DOHH2 (cell line): ENCODE results near the gene RIMBP2.
"Not testable (repeated sequence)": the region's sequence is repeated elsewhere in the genome, so short reads cannot be mapped to it uniquely, and the experiment has no call there.

Experiments used
- H3F3A ChIP-seq: fragments of 200-600 bp; sonication (generic), shearing (Covaris generic); 2 replicates; pipeline ENCODE4 v1.6.0; 2016; ENCODE audit warnings: antibody characterized with exemption, mild to moderate bottlenecking; ENCODE audit not compliant: control insufficient read depth, insufficient read depth
- H3K27ac ChIP-seq: fragments of 200-600 bp; sonication (generic); 2 replicates; pipeline ENCODE4 v1.5.1; 2014; ENCODE audit warnings: low read depth, mild to moderate bottlenecking, low read length, moderate library complexity
- H3K27me3 ChIP-seq: fragments of 200-600 bp; sonication (generic); 2 replicates; pipeline ENCODE4 v1.6.1; 2014; ENCODE audit warnings: mild to moderate bottlenecking, low read length, mixed read lengths; ENCODE audit not compliant: control insufficient read depth
- H3K36me3 ChIP-seq: fragments of 200-600 bp; sonication (generic); 2 replicates; pipeline ENCODE4 v1.6.1; 2014; ENCODE audit warnings: mild to moderate bottlenecking, low read length, moderate library complexity, mixed read lengths; ENCODE audit not compliant: control insufficient read depth
- H3K4me1 ChIP-seq: fragments of 200-600 bp; sonication (generic); 2 replicates; pipeline ENCODE4 v1.6.1; 2014; ENCODE audit warnings: mild to moderate bottlenecking, low read length, mixed read lengths; ENCODE audit not compliant: control insufficient read depth
- H3K4me2 ChIP-seq: fragments of 200-600 bp; sonication (generic); 2 replicates; pipeline ENCODE4 v1.6.0; 2014; ENCODE audit warnings: mild to moderate bottlenecking, low read length, moderate library complexity
- H3K4me3 ChIP-seq: fragments of 200-600 bp; sonication (generic); 2 replicates; pipeline ENCODE4 v1.5.1; 2014; ENCODE audit warnings: mild to moderate bottlenecking, low read length, mixed read lengths
- H3K79me2 ChIP-seq: fragments of 200-600 bp; sonication (generic); 2 replicates; pipeline ENCODE4 v1.6.1; 2014; ENCODE audit warnings: mild to moderate bottlenecking, low read length, mixed read lengths; ENCODE audit not compliant: control insufficient read depth
- H3K9me2 ChIP-seq: fragments of 200-600 bp; sonication (generic); replicated peaks from 2 replicates; pipeline ENCODE4 v1.6.1; 2014; ENCODE audit warnings: mild to moderate bottlenecking, low read length, mixed read lengths; ENCODE audit not compliant: control insufficient read depth
- H3K9me3 ChIP-seq: fragments of 200-600 bp; sonication (generic); 2 replicates; pipeline ENCODE4 v1.6.1; 2014; ENCODE audit warnings: antibody characterized with exemption, low read length, mixed read lengths; ENCODE audit not compliant: control insufficient read depth, insufficient read depth
- H4K20me1 ChIP-seq: fragments of 200-600 bp; sonication (generic); 2 replicates; pipeline ENCODE4 v1.6.0; 2014; ENCODE audit warnings: low read depth, mild to moderate bottlenecking, antibody characterized with exemption, low read length, moderate library complexity; ENCODE audit not compliant: control insufficient read depth, insufficient read depth
- EZH2phosphoT487 ChIP-seq: fragments of 200-600 bp; sonication (generic); IDR thresholded peaks from 2 replicates; pipeline ENCODE4 v1.6.1; 2017; ENCODE audit warnings: borderline replicate concordance, mild to moderate bottlenecking, antibody characterized with exemption, low read length, moderate library complexity, mixed read lengths
- TF ChIP-seq, protein P1 (sequence below): fragments of 200-600 bp; sonication (generic); IDR thresholded peaks from one replicate; pipeline ENCODE4 v1.5.1; 2014; ENCODE audit warnings: antibody characterized with exemption, mild to moderate bottlenecking, low read depth, low read length; ENCODE audit not compliant: poor library complexity, severe bottlenecking

Gene RIMBP2

DNA sequence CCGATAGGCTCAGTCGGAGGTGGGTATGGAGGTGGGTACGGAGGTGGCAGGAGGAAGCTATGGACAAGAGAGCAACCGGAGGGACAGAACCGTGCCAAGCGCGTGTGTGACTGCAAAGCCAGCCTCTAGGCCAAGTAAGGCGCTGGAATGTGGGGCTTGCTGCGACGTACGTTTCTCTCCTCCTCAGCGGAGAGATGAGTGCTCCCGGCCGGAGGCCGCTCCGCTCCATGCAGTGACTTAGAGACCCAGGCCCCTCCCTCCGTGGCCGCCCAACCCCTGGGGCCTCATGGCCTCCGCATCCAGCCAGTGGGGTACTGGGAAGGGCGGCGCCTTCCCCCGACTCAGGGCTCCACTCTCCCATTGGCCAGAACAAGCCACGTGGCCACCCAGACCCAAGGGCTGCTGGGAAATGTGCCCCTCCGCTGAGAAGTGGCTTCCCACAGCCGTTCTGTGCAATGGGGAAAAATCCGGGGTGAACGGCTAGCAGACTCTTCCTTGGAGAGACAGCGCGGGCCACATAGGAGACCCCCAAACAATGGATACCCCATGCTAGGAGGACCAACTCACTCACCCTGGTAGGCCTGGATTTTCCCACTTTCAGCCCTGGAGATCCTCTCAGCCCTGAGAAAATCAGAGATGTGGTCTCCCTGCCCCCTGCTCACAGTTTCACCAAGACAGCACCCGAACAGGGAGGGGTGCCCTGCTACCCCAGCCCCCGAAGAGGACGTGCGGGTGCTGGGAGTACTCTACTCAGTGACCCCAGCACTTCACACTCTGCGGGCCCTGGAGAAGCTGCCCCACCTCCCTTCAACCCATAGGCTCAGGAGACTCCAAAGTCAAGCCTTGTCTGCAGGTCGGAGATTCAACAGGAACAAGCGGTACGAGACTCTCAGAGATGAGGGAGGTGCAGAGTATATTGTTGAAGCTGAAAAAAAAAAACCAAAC lies 66.7 kb downstream of the RIMBP2 start:
- H3K4me1 ChIP-seq = no peaks in the 10 kb centered on the region
- H3K9me3 ChIP-seq = no peaks in the 10 kb centered on the region; the same call in 1 of the 2 replicates
- H3K27me3 ChIP-seq = no peaks in the 10 kb centered on the region
- H3F3A ChIP-seq = no peaks in the 10 kb centered on the region
- H3K4me3 ChIP-seq = no peak overlapping the region
- H3K9me2 ChIP-seq = no peaks in the 10 kb centered on the region
- TF ChIP-seq, protein P1, sequence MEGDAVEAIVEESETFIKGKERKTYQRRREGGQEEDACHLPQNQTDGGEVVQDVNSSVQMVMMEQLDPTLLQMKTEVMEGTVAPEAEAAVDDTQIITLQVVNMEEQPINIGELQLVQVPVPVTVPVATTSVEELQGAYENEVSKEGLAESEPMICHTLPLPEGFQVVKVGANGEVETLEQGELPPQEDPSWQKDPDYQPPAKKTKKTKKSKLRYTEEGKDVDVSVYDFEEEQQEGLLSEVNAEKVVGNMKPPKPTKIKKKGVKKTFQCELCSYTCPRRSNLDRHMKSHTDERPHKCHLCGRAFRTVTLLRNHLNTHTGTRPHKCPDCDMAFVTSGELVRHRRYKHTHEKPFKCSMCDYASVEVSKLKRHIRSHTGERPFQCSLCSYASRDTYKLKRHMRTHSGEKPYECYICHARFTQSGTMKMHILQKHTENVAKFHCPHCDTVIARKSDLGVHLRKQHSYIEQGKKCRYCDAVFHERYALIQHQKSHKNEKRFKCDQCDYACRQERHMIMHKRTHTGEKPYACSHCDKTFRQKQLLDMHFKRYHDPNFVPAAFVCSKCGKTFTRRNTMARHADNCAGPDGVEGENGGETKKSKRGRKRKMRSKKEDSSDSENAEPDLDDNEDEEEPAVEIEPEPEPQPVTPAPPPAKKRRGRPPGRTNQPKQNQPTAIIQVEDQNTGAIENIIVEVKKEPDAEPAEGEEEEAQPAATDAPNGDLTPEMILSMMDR = no peak
- H3K79me2 ChIP-seq = no peaks in the 10 kb centered on the region
- H4K20me1 ChIP-seq = no peaks in the 10 kb centered on the region
- H3K36me3 ChIP-seq = no peaks in the 10 kb centered on the region
- no peak overlapping the region for H3K27ac ChIP-seq
- no peak overlapping the region for H3K4me2 ChIP-seq

DNA sequence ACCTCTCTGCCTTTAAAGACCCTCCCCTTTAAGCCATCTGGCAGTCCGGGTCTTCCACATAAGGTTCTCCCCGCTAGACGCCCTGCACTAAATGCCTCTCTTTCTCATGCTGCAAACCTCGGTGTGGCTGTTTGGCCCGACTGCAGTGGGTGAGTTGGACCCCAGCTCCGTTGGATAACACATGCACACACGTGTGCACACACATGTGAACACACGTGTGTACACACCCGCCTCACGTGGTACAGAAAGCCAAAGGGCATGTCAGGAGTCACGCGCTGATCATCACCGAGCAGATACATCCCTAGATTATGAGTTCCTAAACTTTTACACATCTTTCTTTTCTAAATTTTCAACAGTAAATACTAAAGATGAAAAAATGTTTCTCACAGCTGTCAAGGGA lies 68.3 kb downstream of the RIMBP2 start:
- no peak overlapping the region for H3K27ac ChIP-seq
- no peaks in the 10 kb centered on the region for H3K36me3 ChIP-seq
- no peaks in the 10 kb centered on the region for H3F3A ChIP-seq
- H3K4me3 ChIP-seq = no peak overlapping the region
- H3K4me2 ChIP-seq = no peak overlapping the region
- no peak for TF ChIP-seq EZH2phosphoT487
- TF ChIP-seq, protein P1 = no peak
- no peaks in the 10 kb centered on the region; the same call in 1 of the 2 replicates for H3K9me3 ChIP-seq
- H3K9me2 ChIP-seq = no peaks in the 10 kb centered on the region
- no peaks in the 10 kb centered on the region for H3K4me1 ChIP-seq
- H4K20me1 ChIP-seq = no peaks in the 10 kb centered on the region
- no peaks in the 10 kb centered on the region for H3K79me2 ChIP-seq
- H3K27me3 ChIP-seq = no peaks in the 10 kb centered on the region

DNA sequence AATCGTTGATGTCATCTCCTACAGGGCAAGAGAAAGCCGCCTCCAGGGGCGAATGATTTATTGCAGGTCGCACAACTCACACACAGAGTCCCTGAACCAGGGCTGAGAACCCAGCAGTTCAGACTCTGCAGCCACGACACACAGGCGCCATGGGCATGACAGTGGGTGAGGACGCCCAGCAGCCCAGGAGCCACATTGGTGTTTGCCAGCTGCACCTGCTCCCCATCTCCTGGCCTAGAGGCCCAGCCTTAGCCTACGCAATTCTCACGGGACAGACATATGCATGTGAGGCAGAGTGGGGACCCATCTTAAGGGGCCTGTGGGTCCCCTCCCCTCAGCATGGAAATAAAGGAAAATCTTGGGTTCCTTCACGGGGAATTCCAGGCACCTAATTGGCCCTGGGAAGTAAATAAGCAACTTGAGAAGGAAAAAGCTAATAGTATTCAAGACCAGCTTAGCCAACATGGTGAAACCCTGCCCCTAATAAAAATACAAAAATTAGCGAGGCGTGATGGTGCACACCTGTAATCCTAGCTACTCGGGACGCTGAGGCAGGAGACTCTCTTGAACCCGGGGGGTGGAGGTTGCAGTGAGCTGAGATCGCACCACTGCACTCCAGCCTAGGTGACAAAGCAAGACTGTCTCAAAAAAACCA lies 69.3 kb downstream of the RIMBP2 start:
- no peak overlapping the region for H3K4me2 ChIP-seq
- H3K9me2 ChIP-seq = no peaks in the 10 kb centered on the region
- TF ChIP-seq, protein P1 = no peak
- TF ChIP-seq EZH2phosphoT487 = no peak
- H3F3A ChIP-seq = no peaks in the 10 kb centered on the region
- no peak overlapping the region for H3K4me3 ChIP-seq
- H3K9me3 ChIP-seq = no peaks in the 10 kb centered on the region; the same call in 1 of the 2 replicates
- H3K79me2 ChIP-seq = no peaks in the 10 kb centered on the region
- no peaks in the 10 kb centered on the region for H3K27me3 ChIP-seq
- no peaks in the 10 kb centered on the region for H3K36me3 ChIP-seq
- H4K20me1 ChIP-seq = no peaks in the 10 kb centered on the region
- H3K27ac ChIP-seq = no peak overlapping the region
- no peaks in the 10 kb centered on the region for H3K4me1 ChIP-seq

GRCh38 chr12:130646191-130646590 lies 69.9 kb downstream of the RIMBP2 start:
- not testable (repeated sequence) for H3K4me2 ChIP-seq, H3K27me3 ChIP-seq, H3K36me3 ChIP-seq, H3K79me2 ChIP-seq, H3K9me2 ChIP-seq, H3K9me3 ChIP-seq, H3K4me1 ChIP-seq, H4K20me1 ChIP-seq, H3K27ac ChIP-seq, H3F3A ChIP-seq, H3K4me3 ChIP-seq
